Liver (tissue), 3 donors: ENCODE data around the gene BOD1L2.

Experiments used
- CTCF ChIP-seq: fragments of 150-350 bp; IDR thresholded peaks from 2 replicates; pipeline ENCODE4 v1.5.1; 2017; ENCODE audit warnings: improper control_type of control experiment, low read depth, low read length; ENCODE audit not compliant: missing input control
- SP1 ChIP-seq: IDR thresholded peaks from 2 replicates; pipeline ENCODE4 v1.6.1; 2018; ENCODE audit warnings: antibody characterized with exemption, mild to moderate bottlenecking
- TAF1 ChIP-seq: conservative IDR thresholded peaks from 2 replicates; pipeline ENCODE4 v1.6.1; 2016; ENCODE audit warnings: antibody characterized with exemption, mild to moderate bottlenecking
- donor health status: healthy.
- donor health status: healthy.

- TF ChIP-seq TAF1 (no peak), SP1 (no peak), CTCF (no peak)
Observed at GRCh38 chr18:57116598-57117132, 30.2 kb upstream of the BOD1L2 start.
